HG02759 (cell line): ENCODE measurements around the gene MRPL46.
"Not testable (repeated sequence)": the region's sequence is repeated elsewhere in the genome, so short reads cannot be mapped to it uniquely, and the experiment has no call there.

Source experiments
- ATAC-seq: cut with Tn5 transposase; IDR thresholded peaks from one replicate; pipeline ENCODE4 v1.9.1; 2021; ENCODE audit warnings: mild to moderate bottlenecking, moderate library complexity; ENCODE audit not compliant: unreplicated experiment

The MRPL46 gene

GRCh38 chr15:88479169-88479568 is 12.0 kb upstream of the MRPL46 start:
- no peak for ATAC-seq

- no peak for ATAC-seq
Observed at GRCh38 chr15:88477904-88478303, 10.7 kb upstream of the MRPL46 start.

GRCh38 chr15:88477126-88477525 is 9.9 kb upstream of the MRPL46 start:
- ATAC-seq = no peak

- ATAC-seq = no peak
Observed at GRCh38 chr15:88476635-88477060, 9.5 kb upstream of the MRPL46 start.

GRCh38 chr15:88473661-88474293 is 6.6 kb upstream of the MRPL46 start:
- ATAC-seq = not testable (repeated sequence)

- ATAC-seq = no peak
Observed at GRCh38 chr15:88472225-88472624, 5.0 kb upstream of the MRPL46 start.

GRCh38 chr15:88470625-88471372 is 3.6 kb upstream of the MRPL46 start:
- ATAC-seq = no peak

GRCh38 chr15:88469321-88469720 is 2.1 kb upstream of the MRPL46 start:
- no peak for ATAC-seq

GRCh38 chr15:88468721-88469120 is 1.5 kb upstream of the MRPL46 start:
- ATAC-seq = not testable (repeated sequence)

- ATAC-seq = no peak
Observed at GRCh38 chr15:88467935-88468528, 844 bp upstream of the MRPL46 start.

GRCh38 chr15:88465633-88466224 is 1.5 kb downstream of the MRPL46 start:
- no peak for ATAC-seq

GRCh38 chr15:88463870-88464532 is 3.2 kb downstream of the MRPL46 start:
- no peak for ATAC-seq

- no peak for ATAC-seq
Observed at GRCh38 chr15:88456733-88457132, 10.5 kb downstream of the MRPL46 start.

GRCh38 chr15:88454867-88455810 is 12.0 kb downstream of the MRPL46 start:
- peak; percentile 94 for ATAC-seq

GRCh38 chr15:88454236-88454635 is 13.0 kb downstream of the MRPL46 start:
- ATAC-seq = no peak

- ATAC-seq = no peak
Observed at GRCh38 chr15:88453651-88454050, 13.5 kb downstream of the MRPL46 start.

- peak; percentile 60 for ATAC-seq
Observed at GRCh38 chr15:88450125-88450798, 16.9 kb downstream of the MRPL46 start.

GRCh38 chr15:88449581-88449980 is 17.6 kb downstream of the MRPL46 start:
- ATAC-seq = no peak

GRCh38 chr15:88448991-88449461 is 18.2 kb downstream of the MRPL46 start:
- ATAC-seq = no peak
